ENCODE results near the gene SP7.

- TF ChIP-seq CTCF (IDR thresholded peaks at IDR 0.05) (no peak), POLR2A (IDR thresholded peaks at IDR 0.05) (no peak), EP300 (IDR thresholded peaks at IDR 0.05) (no peak)
These were observed 38.0 kb downstream of the SP7 start for GRCh38 chr12:53298164-53298563.

Measured in ovary (tissue), 3 donors.